OCI-LY1 (cell line): Measurements from ENCODE around the gene SOAT1.

Source experiments
- H2AFZ ChIP-seq: fragments of 200-600 bp; sonication (generic), shearing (Covaris generic); 2 replicates; pipeline ENCODE4 v1.6.0; 2014; ENCODE audit warnings: antibody characterized with exemption, mild to moderate bottlenecking, low read length
- H3F3A ChIP-seq: fragments of 200-600 bp; sonication (generic), shearing (Covaris generic); 2 replicates; pipeline ENCODE4 v1.6.0; 2014; ENCODE audit warnings: mild to moderate bottlenecking, antibody characterized with exemption, low read length, moderate library complexity; ENCODE audit not compliant: insufficient read depth
- H3K27ac ChIP-seq: fragments of 200-600 bp; sonication (generic); 2 replicates; pipeline ENCODE4 v1.5.1; 2014; ENCODE audit warnings: low read length, mixed run types, mild to moderate bottlenecking, low read depth; ENCODE audit not compliant: poor library complexity, severe bottlenecking
- H3K27me3 ChIP-seq: fragments of 200-600 bp; sonication (generic); 2 replicates; pipeline ENCODE4 v1.6.0; 2014; ENCODE audit warnings: antibody characterized with exemption, mild to moderate bottlenecking, low read length, moderate library complexity; ENCODE audit not compliant: insufficient read depth
- H3K36me3 ChIP-seq: fragments of 200-600 bp; sonication (generic); 2 replicates; pipeline ENCODE4 v1.6.1; 2014; ENCODE audit warnings: mild to moderate bottlenecking, antibody characterized with exemption, low read length, moderate library complexity, mixed read lengths; ENCODE audit not compliant: insufficient read depth
- H3K4me1 ChIP-seq: fragments of 200-600 bp; sonication (generic); 2 replicates; pipeline ENCODE4 v1.5.1; 2014; ENCODE audit warnings: mild to moderate bottlenecking, low read length, moderate library complexity; ENCODE audit not compliant: insufficient read depth, severe bottlenecking
- H3K4me2 ChIP-seq: fragments of 200-600 bp; sonication (generic), shearing (Covaris generic); 2 replicates; pipeline ENCODE4 v1.6.1; 2014; ENCODE audit warnings: low read length
- H3K4me3 ChIP-seq: fragments of 200-600 bp; sonication (generic); 2 replicates; pipeline ENCODE4 v1.5.1; 2014; ENCODE audit warnings: low read length, low read depth, mild to moderate bottlenecking, mixed read lengths; ENCODE audit not compliant: poor library complexity, severe bottlenecking
- H3K79me2 ChIP-seq: fragments of 200-600 bp; shearing (Covaris generic); 2 replicates; pipeline ENCODE4 v1.6.1; 2016; ENCODE audit warnings: mixed run types, low read length, mixed read lengths; ENCODE audit not compliant: insufficient read depth
- H3K9ac ChIP-seq: fragments of 200-600 bp; sonication (generic), shearing (Covaris generic); 2 replicates; pipeline ENCODE4 v1.6.1; 2014; ENCODE audit warnings: mild to moderate bottlenecking, low read length, mixed read lengths
- H3K9me2 ChIP-seq: fragments of 200-600 bp; sonication (generic), shearing (Covaris generic); 2 replicates; pipeline ENCODE4 v1.6.1; 2014; ENCODE audit warnings: low read depth, mild to moderate bottlenecking, low read length, mixed read lengths
- H3K9me3 ChIP-seq: fragments of 200-600 bp; shearing (Covaris generic); 2 replicates; pipeline ENCODE4 v1.6.1; 2014; ENCODE audit warnings: low read length, mixed read lengths
- H4K20me1 ChIP-seq: fragments of 200-600 bp; sonication (generic), shearing (Covaris generic); 2 replicates; pipeline ENCODE4 v1.6.0; 2016; ENCODE audit warnings: mild to moderate bottlenecking, low read length; ENCODE audit not compliant: insufficient read depth
- EZH2 ChIP-seq: fragments of 200-600 bp; sonication (generic), shearing (Covaris generic); IDR thresholded peaks from 2 replicates; pipeline ENCODE4 v1.8.0; 2017; ENCODE audit warnings: borderline replicate concordance, mixed run types, mild to moderate bottlenecking, antibody characterized with exemption, low read length, moderate library complexity, mixed read lengths
- TF ChIP-seq, protein P1 (sequence below): fragments of 200-600 bp; sonication (generic), shearing (Covaris generic); IDR thresholded peaks from 2 replicates; pipeline ENCODE4 v1.5.1; 2017; ENCODE audit warnings: mild to moderate bottlenecking, antibody characterized with exemption, low read length, moderate library complexity, mixed read lengths

Gene SOAT1

DNA sequence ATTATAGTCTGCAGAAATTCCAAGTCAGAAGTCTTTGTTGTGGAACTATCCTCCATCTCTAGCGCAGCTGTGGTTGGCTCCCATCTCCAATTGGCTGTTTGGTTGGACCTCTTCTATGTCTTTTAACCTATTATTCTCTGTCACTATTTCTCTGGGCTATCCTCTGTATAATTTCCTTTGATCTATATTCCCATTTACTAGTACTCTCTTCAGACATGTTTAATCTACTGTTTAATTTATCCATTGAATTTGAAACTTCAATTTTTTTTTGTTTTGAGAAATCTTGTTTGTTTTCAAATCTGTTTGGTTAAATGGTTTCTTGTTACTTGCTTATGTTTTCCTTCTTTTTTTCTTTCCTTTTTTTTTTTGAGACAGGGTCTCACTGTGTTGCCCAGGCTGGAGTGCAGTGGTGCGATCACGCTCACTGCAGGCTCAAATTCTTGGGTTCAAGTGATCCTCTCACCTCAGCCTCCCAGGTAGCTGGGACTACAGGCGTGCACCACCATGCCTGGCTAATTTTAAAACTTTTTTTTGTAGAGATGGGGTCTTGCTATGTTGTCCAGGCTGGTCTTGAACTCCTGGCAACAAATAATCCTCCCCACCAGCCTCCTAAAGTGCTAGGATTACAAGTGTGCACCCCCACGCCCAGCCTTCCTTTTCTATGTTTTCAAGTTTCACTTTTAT is 28.1 kb downstream of the SOAT1 start:
- no peak overlapping the region for H3K9ac ChIP-seq
- no peak overlapping the region for H3K4me3 ChIP-seq
- no peak for TF ChIP-seq EZH2
- TF ChIP-seq, protein P1, sequence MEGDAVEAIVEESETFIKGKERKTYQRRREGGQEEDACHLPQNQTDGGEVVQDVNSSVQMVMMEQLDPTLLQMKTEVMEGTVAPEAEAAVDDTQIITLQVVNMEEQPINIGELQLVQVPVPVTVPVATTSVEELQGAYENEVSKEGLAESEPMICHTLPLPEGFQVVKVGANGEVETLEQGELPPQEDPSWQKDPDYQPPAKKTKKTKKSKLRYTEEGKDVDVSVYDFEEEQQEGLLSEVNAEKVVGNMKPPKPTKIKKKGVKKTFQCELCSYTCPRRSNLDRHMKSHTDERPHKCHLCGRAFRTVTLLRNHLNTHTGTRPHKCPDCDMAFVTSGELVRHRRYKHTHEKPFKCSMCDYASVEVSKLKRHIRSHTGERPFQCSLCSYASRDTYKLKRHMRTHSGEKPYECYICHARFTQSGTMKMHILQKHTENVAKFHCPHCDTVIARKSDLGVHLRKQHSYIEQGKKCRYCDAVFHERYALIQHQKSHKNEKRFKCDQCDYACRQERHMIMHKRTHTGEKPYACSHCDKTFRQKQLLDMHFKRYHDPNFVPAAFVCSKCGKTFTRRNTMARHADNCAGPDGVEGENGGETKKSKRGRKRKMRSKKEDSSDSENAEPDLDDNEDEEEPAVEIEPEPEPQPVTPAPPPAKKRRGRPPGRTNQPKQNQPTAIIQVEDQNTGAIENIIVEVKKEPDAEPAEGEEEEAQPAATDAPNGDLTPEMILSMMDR = no peak
- no peaks in the 10 kb centered on the region for H3K27me3 ChIP-seq
- no peak overlapping the region for H3K27ac ChIP-seq
- H3F3A ChIP-seq = no peaks in the 10 kb centered on the region
- H2AFZ ChIP-seq = no peak overlapping the region
- peaks cover 38% of the 10 kb centered on the region for H3K36me3 ChIP-seq
- H3K9me3 ChIP-seq = 0 out of 2 replicates have a peak, but pooled peaks cover 4% of the 10 kb centered on the region
- no peaks in the 10 kb centered on the region for H3K9me2 ChIP-seq
- no peaks in the 10 kb centered on the region for H4K20me1 ChIP-seq
- peaks cover 4% of the 10 kb centered on the region; the same call in 1 of the 2 replicates for H3K79me2 ChIP-seq
- H3K4me1 ChIP-seq = peaks cover 14% of the 10 kb centered on the region
- H3K4me2 ChIP-seq = no peak overlapping the region

DNA sequence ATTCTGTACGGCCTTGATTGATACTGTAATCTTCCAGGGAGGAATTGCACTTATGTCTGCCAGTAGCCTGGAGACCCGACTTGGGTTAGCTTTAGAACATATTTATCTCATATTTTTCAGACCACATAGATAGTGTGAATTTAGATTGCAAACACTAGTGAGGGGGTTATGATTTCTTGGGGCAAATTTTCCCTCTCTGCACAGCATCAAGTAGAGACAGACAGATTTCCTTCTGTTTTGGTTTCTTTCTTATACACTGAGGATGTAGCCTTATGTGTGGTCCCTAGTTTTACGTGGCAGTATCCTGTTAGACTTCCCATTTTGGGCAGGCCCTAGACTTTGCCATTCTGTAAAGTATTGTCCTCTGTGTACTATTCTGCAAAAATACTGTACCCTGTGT is 29.0 kb downstream of the SOAT1 start:
- H3F3A ChIP-seq = no peaks in the 10 kb centered on the region
- H3K27ac ChIP-seq = no peak overlapping the region
- H3K9ac ChIP-seq = no peak overlapping the region
- H3K79me2 ChIP-seq = peaks cover 4% of the 10 kb centered on the region; the same call in 1 of the 2 replicates
- H3K9me3 ChIP-seq = 0 out of 2 replicates have a peak, but pooled peaks cover 4% of the 10 kb centered on the region
- no peaks in the 10 kb centered on the region for H3K27me3 ChIP-seq
- TF ChIP-seq, protein P1 = no peak
- TF ChIP-seq EZH2 = no peak
- H2AFZ ChIP-seq = no peak overlapping the region
- H3K4me2 ChIP-seq = no peak overlapping the region
- no peaks in the 10 kb centered on the region for H3K9me2 ChIP-seq
- peaks cover 41% of the 10 kb centered on the region for H3K36me3 ChIP-seq
- no peak overlapping the region for H3K4me3 ChIP-seq
- no peaks in the 10 kb centered on the region for H4K20me1 ChIP-seq
- peaks cover 14% of the 10 kb centered on the region for H3K4me1 ChIP-seq

DNA sequence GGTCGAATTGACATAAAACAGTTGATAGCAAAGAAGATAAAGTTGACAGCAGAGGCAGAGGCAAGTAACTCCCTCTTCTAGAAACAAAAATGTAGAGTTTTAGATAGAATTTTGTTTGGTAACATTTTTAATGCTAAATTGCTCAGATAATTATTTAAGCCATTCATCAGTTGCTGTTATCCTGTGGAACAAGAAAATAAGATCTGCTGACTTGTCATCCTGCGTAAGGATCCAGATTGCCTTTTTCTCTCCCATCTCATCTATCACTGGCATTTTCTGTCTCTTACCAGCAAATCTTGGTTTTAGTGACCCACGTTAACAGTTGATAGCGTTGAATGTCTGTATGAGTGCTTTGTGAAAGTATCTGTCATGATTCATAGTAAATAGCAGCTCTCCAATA is 29.8 kb downstream of the SOAT1 start:
- Histone ChIP-seq H3K27me3 (no peaks in the 10 kb centered on the region), H3K4me2 (no peak overlapping the region), H3K4me1 (peaks cover 6% of the 10 kb centered on the region), H3K79me2 (no peaks in the 10 kb centered on the region), H3K9ac (no peak overlapping the region), H3K4me3 (no peak overlapping the region), H2AFZ (no peak overlapping the region), H3K9me3 (0 out of 2 replicates have a peak, but pooled peaks cover 4% of the 10 kb centered on the region), H3F3A (no peaks in the 10 kb centered on the region), H3K36me3 (peaks cover 50% of the 10 kb centered on the region), H4K20me1 (no peaks in the 10 kb centered on the region), H3K9me2 (no peaks in the 10 kb centered on the region), H3K27ac (no peak overlapping the region)
- TF ChIP-seq, protein P1 = no peak
- no peak for TF ChIP-seq EZH2
